ENCODE measurements around the gene NFIA.

GRCh38 chr1:61255358-61255703 lies 173.0 kb downstream of the NFIA start:
- TF ChIP-seq CTCF (IDR thresholded peaks at IDR 0.05) (no peak), POLR2AphosphoS5 (IDR thresholded peaks at IDR 0.05; ENCODE audit: low read depth, low read length) (no peak), SIN3A (IDR thresholded peaks at IDR 0.05; ENCODE audit: borderline replicate concordance, insufficient read depth, low read depth, low read length) (no peak), TCF7L2 (IDR thresholded peaks at IDR 0.05; ENCODE audit: low read depth, low read length) (no peak)
- TF ChIP-seq, protein P1, sequence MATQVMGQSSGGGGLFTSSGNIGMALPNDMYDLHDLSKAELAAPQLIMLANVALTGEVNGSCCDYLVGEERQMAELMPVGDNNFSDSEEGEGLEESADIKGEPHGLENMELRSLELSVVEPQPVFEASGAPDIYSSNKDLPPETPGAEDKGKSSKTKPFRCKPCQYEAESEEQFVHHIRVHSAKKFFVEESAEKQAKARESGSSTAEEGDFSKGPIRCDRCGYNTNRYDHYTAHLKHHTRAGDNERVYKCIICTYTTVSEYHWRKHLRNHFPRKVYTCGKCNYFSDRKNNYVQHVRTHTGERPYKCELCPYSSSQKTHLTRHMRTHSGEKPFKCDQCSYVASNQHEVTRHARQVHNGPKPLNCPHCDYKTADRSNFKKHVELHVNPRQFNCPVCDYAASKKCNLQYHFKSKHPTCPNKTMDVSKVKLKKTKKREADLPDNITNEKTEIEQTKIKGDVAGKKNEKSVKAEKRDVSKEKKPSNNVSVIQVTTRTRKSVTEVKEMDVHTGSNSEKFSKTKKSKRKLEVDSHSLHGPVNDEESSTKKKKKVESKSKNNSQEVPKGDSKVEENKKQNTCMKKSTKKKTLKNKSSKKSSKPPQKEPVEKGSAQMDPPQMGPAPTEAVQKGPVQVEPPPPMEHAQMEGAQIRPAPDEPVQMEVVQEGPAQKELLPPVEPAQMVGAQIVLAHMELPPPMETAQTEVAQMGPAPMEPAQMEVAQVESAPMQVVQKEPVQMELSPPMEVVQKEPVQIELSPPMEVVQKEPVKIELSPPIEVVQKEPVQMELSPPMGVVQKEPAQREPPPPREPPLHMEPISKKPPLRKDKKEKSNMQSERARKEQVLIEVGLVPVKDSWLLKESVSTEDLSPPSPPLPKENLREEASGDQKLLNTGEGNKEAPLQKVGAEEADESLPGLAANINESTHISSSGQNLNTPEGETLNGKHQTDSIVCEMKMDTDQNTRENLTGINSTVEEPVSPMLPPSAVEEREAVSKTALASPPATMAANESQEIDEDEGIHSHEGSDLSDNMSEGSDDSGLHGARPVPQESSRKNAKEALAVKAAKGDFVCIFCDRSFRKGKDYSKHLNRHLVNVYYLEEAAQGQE (IDR thresholded peaks at IDR 0.05; ENCODE audit: insufficient read depth in 1 of 2, low read depth in 2 of 2, low read length in 1 of 2), result no peak

Data from Panc1 (cell line).